KBM-7 (cell line): Measurements from ENCODE around the gene BUD31.
"Not testable (repeated sequence)": the region's sequence is repeated elsewhere in the genome, so short reads cannot be mapped to it uniquely, and the experiment has no call there.

Experiments used
- DNase-seq: peaks from one replicate; pipeline ENCODE4 v3.0.0-alpha.2; 2015
- in situ Hi-C: fragments of 300-500 bp; cut with MboI; formaldehyde crosslinking; loops from 2 replicates; pipeline ENCODE4 v1.14.3; 2020; ENCODE audit warnings: low sequenced_read_pairs, low pct_unique_long_range_greater_than_20kb, mixed read lengths

Gene BUD31

GRCh38 chr7:99396418-99397296, 12.1 kb upstream of the BUD31 start:
- no peak for DNase-seq

GRCh38 chr7:99397297-99397983, 11.3 kb upstream of the BUD31 start:
- DNase-seq = no peak
- in situ Hi-C loops = no loop called here

More at GRCh38 chr7:99396418-99397296, 12.1 kb upstream of the BUD31 start:
- in situ Hi-C loops = no loop called here

GRCh38 chr7:99398891-99399445, 9.8 kb upstream of the BUD31 start:
- DNase-seq = no peak
- in situ Hi-C loops = no loop called here

- in situ Hi-C loops = no loop called here
These were observed 9.2 kb upstream of the BUD31 start for GRCh38 chr7:99399597-99399996.

GRCh38 chr7:99402854-99403253, 5.9 kb upstream of the BUD31 start:
- no peak for DNase-seq
- in situ Hi-C loops = no loop called here

More at GRCh38 chr7:99399597-99399996, 9.2 kb upstream of the BUD31 start:
- no peak for DNase-seq

- DNase-seq = no peak
- in situ Hi-C loops = no loop called here
These were observed 5.0 kb upstream of the BUD31 start for GRCh38 chr7:99403764-99404163.

- in situ Hi-C loops = no loop called here
- no peak for DNase-seq
These were observed 4.4 kb upstream of the BUD31 start for GRCh38 chr7:99404235-99404976.

GRCh38 chr7:99404977-99405320, 3.8 kb upstream of the BUD31 start:
- in situ Hi-C loops = no loop called here

GRCh38 chr7:99406557-99406956, 2.2 kb upstream of the BUD31 start:
- no peak for DNase-seq
- in situ Hi-C loops = no loop called here

More at GRCh38 chr7:99404977-99405320, 3.8 kb upstream of the BUD31 start:
- DNase-seq = no peak

- DNase-seq = peak; percentile 44
- in situ Hi-C loops = no loop called here
These were observed 844 bp upstream of the BUD31 start for GRCh38 chr7:99407872-99408378.

GRCh38 chr7:99409192-99409572, 413 bp downstream of the BUD31 start:
- no peak for DNase-seq
- in situ Hi-C loops = no loop called here

GRCh38 chr7:99409806-99410205, 1.0 kb downstream of the BUD31 start:
- in situ Hi-C loops = no loop called here
- peak; percentile 32 for DNase-seq

- in situ Hi-C loops = no loop called here
These were observed 1.9 kb downstream of the BUD31 start for GRCh38 chr7:99410635-99411034.

GRCh38 chr7:99415513-99416127, 6.9 kb downstream of the BUD31 start:
- DNase-seq = peak; percentile 46
- in situ Hi-C loops = not testable (repeated sequence)

More at GRCh38 chr7:99410635-99411034, 1.9 kb downstream of the BUD31 start:
- DNase-seq = no peak

- in situ Hi-C loops = no loop called here
- no peak for DNase-seq
These were observed 9.5 kb downstream of the BUD31 start for GRCh38 chr7:99418260-99418659.

GRCh38 chr7:99419323-99420021, 10.7 kb downstream of the BUD31 start:
- in situ Hi-C loops = no loop called here
- DNase-seq = no peak

- in situ Hi-C loops = no loop called here
- no peak for DNase-seq
These were observed 11.4 kb downstream of the BUD31 start for GRCh38 chr7:99420213-99420612.

GRCh38 chr7:99420986-99421385, 12.2 kb downstream of the BUD31 start:
- in situ Hi-C loops = no loop called here
- no peak for DNase-seq
